Measurements from ENCODE around the gene INPP4A.

INPP4A gene

DNA sequence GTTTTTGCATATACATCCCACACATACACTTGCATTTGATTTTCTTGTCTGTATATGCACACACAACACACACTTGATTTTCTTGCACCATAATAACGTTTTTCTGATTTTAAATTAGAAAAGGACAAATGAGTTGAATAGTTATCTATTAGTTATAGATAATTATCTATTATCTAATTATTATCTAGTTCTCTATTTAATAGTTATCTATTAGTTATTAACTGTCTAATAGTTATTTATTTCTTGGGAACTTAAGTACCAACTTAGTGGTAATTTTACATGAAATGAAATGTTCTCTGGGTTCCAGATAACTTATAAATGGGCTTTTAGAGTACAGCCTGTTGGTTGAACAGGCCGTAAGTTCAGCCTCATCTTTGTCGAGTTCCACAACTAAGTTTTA lies 23.0 kb downstream of the INPP4A start (continued):
- TF ChIP-seq, protein P1, sequence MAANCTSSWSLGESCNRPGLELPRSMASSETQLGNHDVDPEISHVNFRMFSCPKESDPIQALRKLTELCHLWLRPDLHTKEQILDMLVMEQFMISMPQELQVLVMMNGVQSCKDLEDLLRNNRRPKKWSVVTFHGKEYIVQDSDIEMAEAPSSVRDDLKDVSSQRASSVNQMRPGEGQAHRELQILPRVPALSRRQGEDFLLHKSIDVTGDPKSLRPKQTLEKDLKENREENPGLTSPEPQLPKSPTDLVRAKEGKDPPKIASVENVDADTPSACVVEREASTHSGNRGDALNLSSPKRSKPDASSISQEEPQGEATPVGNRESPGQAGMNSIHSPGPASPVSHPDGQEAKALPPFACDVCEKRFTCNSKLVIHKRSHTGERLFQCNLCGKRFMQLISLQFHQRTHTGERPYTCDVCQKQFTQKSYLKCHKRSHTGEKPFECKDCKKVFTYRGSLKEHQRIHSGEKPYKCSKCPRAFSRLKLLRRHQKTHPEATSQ (tag by site-specific recombination; IDR thresholded peaks at IDR 0.05), result no peak
- no peak for TF ChIP-seq KLF7 (tag by site-specific recombination; IDR thresholded peaks at IDR 0.05; ENCODE audit: borderline replicate concordance)
- no peak for TF ChIP-seq IKZF3 (tag by site-specific recombination; IDR thresholded peaks at IDR 0.05)
- TF ChIP-seq ZNF549 (tag by site-specific recombination; IDR thresholded peaks at IDR 0.05), result no peak
- TF ChIP-seq, protein P2, sequence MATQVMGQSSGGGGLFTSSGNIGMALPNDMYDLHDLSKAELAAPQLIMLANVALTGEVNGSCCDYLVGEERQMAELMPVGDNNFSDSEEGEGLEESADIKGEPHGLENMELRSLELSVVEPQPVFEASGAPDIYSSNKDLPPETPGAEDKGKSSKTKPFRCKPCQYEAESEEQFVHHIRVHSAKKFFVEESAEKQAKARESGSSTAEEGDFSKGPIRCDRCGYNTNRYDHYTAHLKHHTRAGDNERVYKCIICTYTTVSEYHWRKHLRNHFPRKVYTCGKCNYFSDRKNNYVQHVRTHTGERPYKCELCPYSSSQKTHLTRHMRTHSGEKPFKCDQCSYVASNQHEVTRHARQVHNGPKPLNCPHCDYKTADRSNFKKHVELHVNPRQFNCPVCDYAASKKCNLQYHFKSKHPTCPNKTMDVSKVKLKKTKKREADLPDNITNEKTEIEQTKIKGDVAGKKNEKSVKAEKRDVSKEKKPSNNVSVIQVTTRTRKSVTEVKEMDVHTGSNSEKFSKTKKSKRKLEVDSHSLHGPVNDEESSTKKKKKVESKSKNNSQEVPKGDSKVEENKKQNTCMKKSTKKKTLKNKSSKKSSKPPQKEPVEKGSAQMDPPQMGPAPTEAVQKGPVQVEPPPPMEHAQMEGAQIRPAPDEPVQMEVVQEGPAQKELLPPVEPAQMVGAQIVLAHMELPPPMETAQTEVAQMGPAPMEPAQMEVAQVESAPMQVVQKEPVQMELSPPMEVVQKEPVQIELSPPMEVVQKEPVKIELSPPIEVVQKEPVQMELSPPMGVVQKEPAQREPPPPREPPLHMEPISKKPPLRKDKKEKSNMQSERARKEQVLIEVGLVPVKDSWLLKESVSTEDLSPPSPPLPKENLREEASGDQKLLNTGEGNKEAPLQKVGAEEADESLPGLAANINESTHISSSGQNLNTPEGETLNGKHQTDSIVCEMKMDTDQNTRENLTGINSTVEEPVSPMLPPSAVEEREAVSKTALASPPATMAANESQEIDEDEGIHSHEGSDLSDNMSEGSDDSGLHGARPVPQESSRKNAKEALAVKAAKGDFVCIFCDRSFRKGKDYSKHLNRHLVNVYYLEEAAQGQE (tag by site-specific recombination; IDR thresholded peaks at IDR 0.05), result no peak

DNA sequence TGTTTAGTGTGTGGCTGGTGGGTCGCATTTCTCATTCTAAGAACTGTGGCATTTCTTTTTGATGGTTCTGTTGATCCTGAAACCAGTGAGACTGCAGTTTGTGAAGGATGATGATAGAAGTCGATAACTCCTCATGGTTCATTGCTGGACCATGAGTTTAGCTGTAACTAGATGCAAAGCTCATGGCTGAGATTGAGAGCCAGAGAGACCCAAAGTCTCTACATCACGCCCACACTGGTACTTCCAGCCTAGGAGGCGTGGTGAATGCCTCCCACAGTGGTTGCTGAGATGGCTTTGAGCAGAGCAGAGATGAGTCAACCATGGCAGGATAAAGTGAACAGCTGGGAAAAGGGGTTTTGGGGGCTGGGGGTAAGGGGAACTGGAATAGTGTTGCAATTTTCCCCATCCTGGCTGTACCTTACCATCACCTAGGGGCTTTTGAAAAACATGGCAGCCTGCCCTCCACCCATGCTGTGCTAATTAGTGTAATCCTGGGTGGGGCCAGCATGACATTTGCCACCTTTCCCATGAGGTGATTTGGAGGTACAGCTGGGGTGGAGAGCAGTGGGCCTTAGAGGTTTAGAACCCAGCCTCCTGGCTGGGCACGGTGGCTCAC lies 24.1 kb downstream of the INPP4A start:
- TF ChIP-seq GLIS1 (tag by site-specific recombination; IDR thresholded peaks at IDR 0.05), result peak; percentile 24; the same call in 1 of the 2 replicates
- peak; percentile 30; the same call in 1 of the 2 replicates for TF ChIP-seq EGR2 (tag by site-specific recombination; IDR thresholded peaks at IDR 0.05; ENCODE audit: low read depth)
- TF ChIP-seq ZFHX2 (tag by site-specific recombination; conservative IDR thresholded peaks at IDR 0.05), result peak; percentile 76
- no peak for TF ChIP-seq ZNF48 (tag by site-specific recombination; IDR thresholded peaks at IDR 0.05)
- TF ChIP-seq, protein P3, sequence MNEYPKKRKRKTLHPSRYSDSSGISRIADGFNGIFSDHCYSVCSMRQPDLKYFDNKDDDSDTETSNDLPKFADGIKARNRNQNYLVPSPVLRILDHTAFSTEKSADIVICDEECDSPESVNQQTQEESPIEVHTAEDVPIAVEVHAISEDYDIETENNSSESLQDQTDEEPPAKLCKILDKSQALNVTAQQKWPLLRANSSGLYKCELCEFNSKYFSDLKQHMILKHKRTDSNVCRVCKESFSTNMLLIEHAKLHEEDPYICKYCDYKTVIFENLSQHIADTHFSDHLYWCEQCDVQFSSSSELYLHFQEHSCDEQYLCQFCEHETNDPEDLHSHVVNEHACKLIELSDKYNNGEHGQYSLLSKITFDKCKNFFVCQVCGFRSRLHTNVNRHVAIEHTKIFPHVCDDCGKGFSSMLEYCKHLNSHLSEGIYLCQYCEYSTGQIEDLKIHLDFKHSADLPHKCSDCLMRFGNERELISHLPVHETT (tag by site-specific recombination; IDR thresholded peaks at IDR 0.05), result no peak
- ChIA-PET CTCF (interaction anchor here (1.0 to 1.5 kb wide), 2 partner anchors 19 to 55 kb away, joined by 3 to 7 read pairs; no protein-coding TSS in a partner anchor), POLR2A (no interaction called here)
- H3K4me3 ChIP-seq (ENCODE audit: low read depth, low read length), result no peak overlapping the region
- peaks cover 11% of the 10 kb centered on the region for H3K4me1 ChIP-seq (ENCODE audit: control insufficient read depth, insufficient read depth, low read length)
- H3K36me3 ChIP-seq (ENCODE audit: control insufficient read depth in 2 of 2, insufficient read depth in 1 of 2, low read length in 2 of 2), result no peaks in the 10 kb centered on the region
- H3K27ac ChIP-seq (ENCODE audit: extremely low read depth, low read depth, low read length), result no peak overlapping the region
- H3K9me3 ChIP-seq (ENCODE audit: control insufficient read depth, insufficient read depth, low read depth, low read length), result no peaks in the 10 kb centered on the region

DNA sequence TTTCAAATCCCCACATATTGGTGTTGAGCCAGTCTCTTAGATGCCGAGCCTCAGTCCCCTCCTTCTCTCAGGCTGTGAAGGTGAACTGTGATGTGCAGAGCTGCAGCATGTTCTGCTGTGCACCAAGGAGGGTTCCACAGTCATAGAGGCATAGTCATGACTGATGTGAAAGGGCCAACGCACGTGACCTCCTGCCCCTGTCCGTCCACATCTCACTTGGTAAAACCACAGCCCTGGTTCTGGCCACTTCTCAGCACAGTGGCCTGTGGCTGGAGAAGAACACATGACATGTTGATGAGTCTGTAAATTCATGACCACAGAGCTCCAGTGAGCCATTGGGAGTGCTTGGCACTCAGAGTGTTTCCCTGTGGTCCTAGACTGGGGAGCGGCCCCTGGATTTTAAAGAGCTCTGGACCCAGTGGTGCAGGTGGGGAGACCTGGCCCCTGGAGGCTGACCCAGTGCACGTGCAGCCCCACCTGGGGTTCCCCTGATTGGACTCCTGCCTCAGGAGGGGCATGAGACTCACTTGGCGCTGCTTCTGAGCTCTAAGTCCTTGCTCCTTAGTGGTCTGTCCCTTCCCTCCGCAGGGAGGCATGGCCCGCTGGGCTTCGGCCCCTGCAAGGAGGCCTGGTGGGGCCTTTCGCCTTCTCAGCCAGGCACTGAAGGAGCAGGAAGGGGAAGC lies 25.3 kb downstream of the INPP4A start:
- Histone ChIP-seq H3K27ac (ENCODE audit: extremely low read depth, low read depth, low read length) (no peak overlapping the region), H3K9me3 (ENCODE audit: control insufficient read depth, insufficient read depth, low read depth, low read length) (no peaks in the 10 kb centered on the region), H3K4me1 (ENCODE audit: control insufficient read depth, insufficient read depth, low read length) (peaks cover 12% of the 10 kb centered on the region), H3K36me3 (ENCODE audit: control insufficient read depth in 2 of 2, insufficient read depth in 1 of 2, low read length in 2 of 2) (no peaks in the 10 kb centered on the region), H3K4me3 (ENCODE audit: low read depth, low read length) (no peak overlapping the region)
- TF ChIP-seq, protein P4, sequence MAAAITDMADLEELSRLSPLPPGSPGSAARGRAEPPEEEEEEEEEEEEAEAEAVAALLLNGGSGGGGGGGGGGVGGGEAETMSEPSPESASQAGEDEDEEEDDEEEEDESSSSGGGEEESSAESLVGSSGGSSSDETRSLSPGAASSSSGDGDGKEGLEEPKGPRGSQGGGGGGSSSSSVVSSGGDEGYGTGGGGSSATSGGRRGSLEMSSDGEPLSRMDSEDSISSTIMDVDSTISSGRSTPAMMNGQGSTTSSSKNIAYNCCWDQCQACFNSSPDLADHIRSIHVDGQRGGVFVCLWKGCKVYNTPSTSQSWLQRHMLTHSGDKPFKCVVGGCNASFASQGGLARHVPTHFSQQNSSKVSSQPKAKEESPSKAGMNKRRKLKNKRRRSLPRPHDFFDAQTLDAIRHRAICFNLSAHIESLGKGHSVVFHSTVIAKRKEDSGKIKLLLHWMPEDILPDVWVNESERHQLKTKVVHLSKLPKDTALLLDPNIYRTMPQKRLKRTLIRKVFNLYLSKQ (tag by site-specific recombination; IDR thresholded peaks at IDR 0.05; ENCODE audit: borderline replicate concordance), result no peak
- TF ChIP-seq SALL2 (tag by site-specific recombination; IDR thresholded peaks at IDR 0.05; ENCODE audit: borderline replicate concordance) (no peak), TCF7L2 (IDR thresholded peaks at IDR 0.05; ENCODE audit: borderline replicate concordance, low read depth, low read length) (no peak), GLI2 (tag by site-specific recombination; IDR thresholded peaks at IDR 0.05; ENCODE audit: borderline replicate concordance, low read depth) (no peak)
- TF ChIP-seq, protein P5, sequence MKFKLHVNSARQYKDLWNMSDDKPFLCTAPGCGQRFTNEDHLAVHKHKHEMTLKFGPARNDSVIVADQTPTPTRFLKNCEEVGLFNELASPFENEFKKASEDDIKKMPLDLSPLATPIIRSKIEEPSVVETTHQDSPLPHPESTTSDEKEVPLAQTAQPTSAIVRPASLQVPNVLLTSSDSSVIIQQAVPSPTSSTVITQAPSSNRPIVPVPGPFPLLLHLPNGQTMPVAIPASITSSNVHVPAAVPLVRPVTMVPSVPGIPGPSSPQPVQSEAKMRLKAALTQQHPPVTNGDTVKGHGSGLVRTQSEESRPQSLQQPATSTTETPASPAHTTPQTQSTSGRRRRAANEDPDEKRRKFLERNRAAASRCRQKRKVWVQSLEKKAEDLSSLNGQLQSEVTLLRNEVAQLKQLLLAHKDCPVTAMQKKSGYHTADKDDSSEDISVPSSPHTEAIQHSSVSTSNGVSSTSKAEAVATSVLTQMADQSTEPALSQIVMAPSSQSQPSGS (tag by site-specific recombination; IDR thresholded peaks at IDR 0.05; ENCODE audit: low read depth), result no peak
- ChIA-PET CTCF (interaction anchor here (0.6 to 2.5 kb wide), 3 partner anchors 10 to 17 kb away, joined by 3 to 14 read pairs (median 3); no protein-coding TSS in a partner anchor), POLR2A (no interaction called here)

All from HEK293 (cell line).